Keratinocyte (primary cell): ENCODE results near the gene TMEM204. TPM values are rescaled to one million over a fixed set of nuclear protein-coding genes. Genes with fewer than 3 reads are reported as not detected.

Experiments
- DNase-seq: peaks from one replicate; pipeline ENCODE4 v3.0.0-alpha.2; 2011; ENCODE audit warnings: low read depth, missing footprints, low spot score
- FAIRE-seq: peaks from 2 replicates; lab custom pipeline; 2011; peaks lifted over from hg19 to GRCh38; lab: Jason Lieb, UNC
- H2AFZ ChIP-seq: 2 replicates; pipeline ENCODE4 v1.6.0; 2012; ENCODE audit warnings: low read length, control low read depth, inconsistent platforms; ENCODE audit not compliant: control insufficient read depth
- H3K27ac ChIP-seq: 2 replicates; pipeline ENCODE4 v1.5.1; 2011; ENCODE audit warnings: low read length; ENCODE audit not compliant: control insufficient read depth, insufficient read depth
- H3K27me3 ChIP-seq: 3 replicates; pipeline ENCODE4 v1.6.0; 2011; ENCODE audit warnings: low read length; ENCODE audit not compliant: control insufficient read depth, insufficient read depth; ENCODE audit errors: extremely low read depth
- H3K36me3 ChIP-seq, 2 experiments: 2 replicates in 1 of 2; 3 replicates in 1 of 2; pipeline ENCODE4 v1.5.1; 2011; ENCODE audit warnings: low read length in 2 of 2, mild to moderate bottlenecking in 1 of 2; ENCODE audit not compliant: control insufficient read depth in 2 of 2, insufficient read depth in 2 of 2; ENCODE audit errors: extremely low read depth in 1 of 2
- H3K4me1 ChIP-seq: 3 replicates; pipeline ENCODE4 v1.5.1; 2011; ENCODE audit warnings: low read length; ENCODE audit not compliant: control insufficient read depth, insufficient read depth; ENCODE audit errors: extremely low read depth
- H3K4me2 ChIP-seq: 3 replicates; pipeline ENCODE4 v1.6.0; 2011; ENCODE audit warnings: low read depth, low read length; ENCODE audit not compliant: control insufficient read depth, insufficient read depth; ENCODE audit errors: extremely low read depth
- H3K4me3 ChIP-seq, 3 experiments: fragments of 200-600 bp in 1 of 3; sonication (generic) in 1 of 3; 2 replicates in 2 of 3; 3 replicates in 1 of 3; pipeline ENCODE4 v1.5.1; 2011 to 2016; ENCODE audit warnings: low read length in 3 of 3, mild to moderate bottlenecking in 3 of 3, control low read depth in 2 of 3, inconsistent platforms in 1 of 3, low read depth in 1 of 3, mixed read lengths in 1 of 3, mixed run types in 1 of 3, moderate library complexity in 1 of 3; ENCODE audit not compliant: control insufficient read depth in 2 of 3, insufficient read depth in 2 of 3; ENCODE audit errors: extremely low read depth in 1 of 3
- H3K79me2 ChIP-seq: 2 replicates; pipeline ENCODE4 v1.6.0; 2012; ENCODE audit warnings: low read length; ENCODE audit not compliant: control insufficient read depth, insufficient read depth
- H3K9ac ChIP-seq: 3 replicates; pipeline ENCODE4 v1.6.0; 2011; ENCODE audit warnings: low read length; ENCODE audit not compliant: control insufficient read depth, insufficient read depth; ENCODE audit errors: extremely low read depth
- H3K9me1 ChIP-seq: 3 replicates; pipeline ENCODE4 v1.6.0; 2011; ENCODE audit warnings: low read length; ENCODE audit not compliant: control insufficient read depth, insufficient read depth; ENCODE audit errors: extremely low read depth
- H3K9me3 ChIP-seq: 2 replicates; pipeline ENCODE4 v1.5.1; 2012; ENCODE audit warnings: low read depth, low read length; ENCODE audit not compliant: control insufficient read depth
- H4K20me1 ChIP-seq: 3 replicates; pipeline ENCODE4 v1.6.0; 2011; ENCODE audit warnings: low read length; ENCODE audit not compliant: control insufficient read depth, insufficient read depth; ENCODE audit errors: extremely low read depth
- EZH2 ChIP-seq: IDR thresholded peaks from one replicate; pipeline ENCODE4 v1.6.1; 2012; ENCODE audit warnings: inconsistent platforms, mild to moderate bottlenecking, low read length, moderate library complexity
- dilution Hi-C: fragments of 300-500 bp; cut with MboI; formaldehyde crosslinking; loops from one replicate; pipeline ENCODE4 v1.7.0; 2020; ENCODE audit warnings: low sequenced_read_pairs; ENCODE audit not compliant: extremely low pct_ligation_motif_present
- polyA plus RNA-seq, 5 experiments: library from polyadenylated mRNA; depleted of rRNA in 3 of 5; stranded (reverse) in 3 of 5; stranded (forward) in 1 of 5; unstranded in 1 of 5; fragments of >200 nt; gene quantifications; 1 replicate in 1 of 5; 2 replicates in 3 of 5; 3 replicates in 1 of 5; pipeline versions ENCODE4 v1.2.1 to v1.2.3, GENCODE V29; 2011 to 2012; ENCODE audit warnings: missing spikeins in 2 of 5, low read depth in 1 of 5, low replicate concordance in 1 of 5
- TF ChIP-seq, protein P1 (sequence below), 3 experiments: IDR thresholded peaks in 1 of 3; conservative IDR thresholded peaks in 1 of 3; optimal IDR thresholded peaks in 1 of 3; 2 replicates in 2 of 3; 3 replicates in 1 of 3; pipeline versions ENCODE3 to v1.5.1; 2011; ENCODE audit warnings: low read length in 3 of 3, mild to moderate bottlenecking in 3 of 3, moderate library complexity in 2 of 3, control low read depth in 1 of 3, inconsistent platforms in 1 of 3; ENCODE audit not compliant: insufficient read depth in 2 of 3; ENCODE audit errors: extremely low read depth in 1 of 3

The TMEM204 gene
- polyA plus RNA-seq, 1 donor (not counting 4 experiments of a cell fraction or from before 2014, with no cell fraction given) = 1.0 TPM

DNA sequence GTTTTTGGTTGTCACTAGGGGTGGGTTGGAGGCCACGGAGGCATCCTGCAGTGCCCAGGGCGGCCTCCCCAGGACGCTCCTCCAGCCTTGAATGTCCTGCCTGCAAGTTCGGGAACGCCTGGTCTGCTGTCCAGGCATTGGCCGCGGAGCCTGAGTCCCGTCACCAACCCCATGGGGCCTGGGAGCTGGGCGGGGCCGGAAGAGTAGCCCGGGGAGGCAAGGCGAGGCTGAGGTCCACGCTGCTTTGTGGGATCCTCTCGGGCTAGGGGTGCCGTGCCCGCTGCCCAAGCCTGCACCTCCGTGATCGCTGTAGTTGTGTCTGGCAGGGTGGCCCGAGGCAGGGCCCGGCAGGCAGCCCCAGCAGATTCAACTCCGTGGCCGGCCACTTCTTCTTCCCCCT lies 27.6 kb upstream of the TMEM204 start:
- Histone ChIP-seq H3K9ac (no peak overlapping the region), H3K27ac (no peak overlapping the region), H3K9me1 (no peaks in the 10 kb centered on the region), H2AFZ (no peak overlapping the region), H3K79me2 (no peaks in the 10 kb centered on the region), H3K4me1 (no peaks in the 10 kb centered on the region), H3K9me3 (no peaks in the 10 kb centered on the region), H3K4me3 (no peak overlapping the region), H3K27me3 (no peaks in the 10 kb centered on the region), H3K4me2 (no peak overlapping the region), H4K20me1 (no peaks in the 10 kb centered on the region), H3K36me3 (peaks cover 7 to 12% of the 10 kb centered on the region in 2 experiments)
- DNase-seq = no peak
- no peak for FAIRE-seq
- no peak for TF ChIP-seq EZH2
- TF ChIP-seq, protein P1, sequence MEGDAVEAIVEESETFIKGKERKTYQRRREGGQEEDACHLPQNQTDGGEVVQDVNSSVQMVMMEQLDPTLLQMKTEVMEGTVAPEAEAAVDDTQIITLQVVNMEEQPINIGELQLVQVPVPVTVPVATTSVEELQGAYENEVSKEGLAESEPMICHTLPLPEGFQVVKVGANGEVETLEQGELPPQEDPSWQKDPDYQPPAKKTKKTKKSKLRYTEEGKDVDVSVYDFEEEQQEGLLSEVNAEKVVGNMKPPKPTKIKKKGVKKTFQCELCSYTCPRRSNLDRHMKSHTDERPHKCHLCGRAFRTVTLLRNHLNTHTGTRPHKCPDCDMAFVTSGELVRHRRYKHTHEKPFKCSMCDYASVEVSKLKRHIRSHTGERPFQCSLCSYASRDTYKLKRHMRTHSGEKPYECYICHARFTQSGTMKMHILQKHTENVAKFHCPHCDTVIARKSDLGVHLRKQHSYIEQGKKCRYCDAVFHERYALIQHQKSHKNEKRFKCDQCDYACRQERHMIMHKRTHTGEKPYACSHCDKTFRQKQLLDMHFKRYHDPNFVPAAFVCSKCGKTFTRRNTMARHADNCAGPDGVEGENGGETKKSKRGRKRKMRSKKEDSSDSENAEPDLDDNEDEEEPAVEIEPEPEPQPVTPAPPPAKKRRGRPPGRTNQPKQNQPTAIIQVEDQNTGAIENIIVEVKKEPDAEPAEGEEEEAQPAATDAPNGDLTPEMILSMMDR (optimal IDR thresholded peaks at IDR 0.05 in 1 of 3, IDR thresholded peaks at IDR 0.05 in 1 of 3, conservative IDR thresholded peaks at IDR 0.05 in 1 of 3; ENCODE audit: extremely low read depth in 1 of 3, insufficient read depth in 2 of 3, low read length in 3 of 3) = no peak
- dilution Hi-C loops = no loop called here

DNA sequence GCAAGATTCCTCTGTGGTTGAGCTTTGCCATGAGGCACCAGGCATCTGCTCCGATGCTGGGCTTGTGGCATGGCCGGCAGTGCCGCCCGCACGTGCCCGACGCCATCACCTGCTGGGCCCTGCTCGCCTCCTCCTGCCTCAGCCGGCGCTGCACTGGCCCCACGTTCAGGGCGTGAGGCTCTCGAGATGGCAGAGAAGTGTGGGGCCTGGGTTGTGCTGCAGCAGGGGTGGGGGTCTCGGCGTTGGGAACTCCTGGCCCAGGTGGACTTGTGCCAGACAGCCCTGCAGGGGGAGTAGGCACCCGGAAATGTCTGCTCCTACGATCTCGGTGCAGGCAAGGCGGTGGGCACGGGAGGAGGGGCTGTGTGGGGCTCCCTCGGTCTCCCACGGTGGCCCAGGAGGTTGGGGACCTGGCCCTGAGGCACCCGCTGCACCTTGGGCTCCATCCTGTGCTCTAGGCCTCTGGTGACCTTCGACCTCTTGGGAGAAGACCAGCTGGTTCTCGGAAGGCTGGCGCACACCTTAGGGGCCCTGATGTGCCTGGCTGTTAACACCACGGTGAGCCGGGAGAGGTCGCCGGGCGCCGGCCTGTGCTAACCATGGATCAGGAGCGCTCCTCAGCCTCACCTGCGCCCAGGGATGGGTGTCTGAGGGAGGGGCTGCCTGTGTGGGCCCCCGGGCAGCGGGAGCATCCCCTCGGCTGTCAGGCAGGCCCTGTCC lies 26.8 kb upstream of the TMEM204 start:
- FAIRE-seq = no peak
- Histone ChIP-seq H3K27ac (no peak overlapping the region), H3K4me1 (no peaks in the 10 kb centered on the region), H3K79me2 (no peaks in the 10 kb centered on the region), H2AFZ (no peak overlapping the region), H3K27me3 (no peaks in the 10 kb centered on the region), H3K9ac (no peak overlapping the region), H3K9me3 (no peaks in the 10 kb centered on the region), H3K4me3 (no peak overlapping the region), H3K4me2 (no peak overlapping the region), H4K20me1 (no peaks in the 10 kb centered on the region), H3K36me3 (peaks cover 7 to 12% of the 10 kb centered on the region in 2 experiments), H3K9me1 (no peaks in the 10 kb centered on the region)
- no peak for DNase-seq
- dilution Hi-C loops = no loop called here
- TF ChIP-seq, protein P1 (optimal IDR thresholded peaks at IDR 0.05 in 1 of 3, IDR thresholded peaks at IDR 0.05 in 1 of 3, conservative IDR thresholded peaks at IDR 0.05 in 1 of 3; ENCODE audit: extremely low read depth in 1 of 3, insufficient read depth in 2 of 3, low read length in 3 of 3) = no peak
- TF ChIP-seq EZH2 = no peak
